WTC11 (cell line): Measurements from ENCODE around the gene MED15. TPM values are rescaled to one million over a fixed set of nuclear protein-coding genes. Genes with fewer than 3 reads are reported as not detected.

Experiments
- ATAC-seq: fragments of 200-7000 bp; cut with Tn5 transposase; 2 replicates; pipeline ENCODE4 v1.10.0; 2021; ENCODE audit warnings: mild to moderate bottlenecking, moderate library complexity
- CTCF ChIA-PET: fragments of 300-600 bp; sonication (Branson Sonifier 250); formaldehyde crosslinking; loops from one replicate; lab custom pipeline; 2021; ENCODE audit warnings: antibody characterized with exemption; lab: Charles Lee
- POLR2A ChIA-PET: fragments of 350-600 bp; sonication (Branson Sonifier 250); formaldehyde crosslinking; loops from one replicate; lab custom pipeline; 2021; ENCODE audit warnings: antibody characterized with exemption; lab: Charles Lee
- DNase-seq: peaks from one replicate; pipeline ENCODE4 v3.0.0; 2021; ENCODE audit warnings: low spot score
- H3K27ac Mint-ChIP-seq: 2 replicates; pipeline ENCODE4 v1.8.0; 2021; ENCODE audit warnings: mixed read lengths
- H3K27me3 Mint-ChIP-seq: 2 replicates; pipeline ENCODE4 v1.8.0; 2021; ENCODE audit warnings: low read depth, mild to moderate bottlenecking, moderate library complexity, mixed read lengths
- H3K36me3 Mint-ChIP-seq: 2 replicates; pipeline ENCODE4 v1.8.0; 2021; ENCODE audit warnings: mixed read lengths
- H3K4me1 Mint-ChIP-seq: 2 replicates; pipeline ENCODE4 v1.8.0; 2022; ENCODE audit warnings: mixed read lengths
- H3K4me3 Mint-ChIP-seq: 2 replicates; pipeline ENCODE4 v1.8.0; 2021; ENCODE audit warnings: mild to moderate bottlenecking, moderate library complexity, mixed read lengths
- H3K9me3 Mint-ChIP-seq: 2 replicates; pipeline ENCODE4 v1.8.0; 2021; ENCODE audit warnings: mixed read lengths
- AFF4 ChIP-seq: sonication (generic); formaldehyde crosslinking; IDR thresholded peaks from 2 replicates; pipeline ENCODE4 v1.8.1; 2023; ENCODE audit warnings: mild to moderate bottlenecking, missing genetic modification reagents, borderline replicate concordance
- ATF3 ChIP-seq: sonication (generic); formaldehyde crosslinking; conservative IDR thresholded peaks from 2 replicates; pipeline ENCODE4 v1.8.1; 2022; ENCODE audit warnings: mild to moderate bottlenecking, missing genetic modification reagents
- ATF6 ChIP-seq: sonication (generic); formaldehyde crosslinking; IDR thresholded peaks from 2 replicates; pipeline ENCODE4 v1.8.1; 2023; ENCODE audit warnings: mild to moderate bottlenecking, missing genetic modification reagents
- CBFB ChIP-seq: sonication (generic); formaldehyde crosslinking; IDR thresholded peaks from 2 replicates; pipeline ENCODE4 v1.8.1; 2022; ENCODE audit warnings: mild to moderate bottlenecking, low read depth, missing genetic modification reagents
- HMGA2 ChIP-seq: fragments of 250-450 bp; sonication (Bioruptor Pico); IDR thresholded peaks from 2 replicates; pipeline ENCODE4 v1.4.0; 2021; ENCODE audit warnings: mild to moderate bottlenecking, moderate library complexity
- HMGXB4 ChIP-seq: sonication (generic); formaldehyde crosslinking; IDR thresholded peaks from 2 replicates; pipeline ENCODE4 v1.8.1; 2023; ENCODE audit warnings: mild to moderate bottlenecking, moderate library complexity, missing genetic modification reagents
- IRF2 ChIP-seq: sonication (generic); formaldehyde crosslinking; IDR thresholded peaks from 2 replicates; pipeline ENCODE4 v1.8.0; 2022; ENCODE audit warnings: low read depth, missing genetic modification reagents, borderline replicate concordance
- KAT7 ChIP-seq: sonication (generic); formaldehyde crosslinking; IDR thresholded peaks from 2 replicates; pipeline ENCODE4 v1.8.1; 2023; ENCODE audit warnings: missing genetic modification reagents, mild to moderate bottlenecking, borderline replicate concordance
- SMAD4 ChIP-seq: sonication (generic); formaldehyde crosslinking; IDR thresholded peaks from 2 replicates; pipeline ENCODE4 v1.8.0; 2022; ENCODE audit warnings: mild to moderate bottlenecking, missing genetic modification reagents
- TEAD1 ChIP-seq: sonication (generic); formaldehyde crosslinking; IDR thresholded peaks from 2 replicates; pipeline ENCODE4 v1.8.0; 2022; ENCODE audit warnings: mild to moderate bottlenecking, missing genetic modification reagents
- TEAD4 ChIP-seq: sonication (generic); formaldehyde crosslinking; IDR thresholded peaks from 2 replicates; pipeline ENCODE4 v1.8.0; 2022; ENCODE audit warnings: mild to moderate bottlenecking, missing genetic modification reagents
- USF2 ChIP-seq: sonication (generic); formaldehyde crosslinking; IDR thresholded peaks from 2 replicates; pipeline ENCODE4 v1.8.1; 2023; ENCODE audit warnings: mild to moderate bottlenecking, missing genetic modification reagents, moderate library complexity
- ZNF121 ChIP-seq: sonication (generic); formaldehyde crosslinking; IDR thresholded peaks from 2 replicates; pipeline ENCODE4 v1.8.0; 2023; ENCODE audit warnings: missing genetic modification reagents
- ZNF317 ChIP-seq: sonication (generic); formaldehyde crosslinking; IDR thresholded peaks from 2 replicates; pipeline ENCODE4 v1.8.1; 2023; ENCODE audit warnings: low read depth, mild to moderate bottlenecking, moderate library complexity, missing genetic modification reagents, borderline replicate concordance
- total RNA-seq: library from RNA; stranded (reverse); gene quantifications from 3 replicates; pipeline ENCODE4 v1.2.3, GENCODE V29; 2021

Gene MED15
- total RNA-seq, 1 experiment from 2014 or later, result 67.7 TPM

- ChIA-PET CTCF (no interaction called here), POLR2A (no interaction called here)
- ATAC-seq, result no peak
- no peaks in the 10 kb centered on the region for H3K36me3 Mint-ChIP-seq
- no peak for TF ChIP-seq ZNF121 (CRISPR knock-in tag)
- TF ChIP-seq SMAD4 (CRISPR knock-in tag), result no peak
- no peak for TF ChIP-seq IRF2 (CRISPR knock-in tag)
- TF ChIP-seq USF2 (CRISPR knock-in tag), result no peak
- no peak for TF ChIP-seq HMGXB4 (CRISPR knock-in tag)
- TF ChIP-seq TEAD1 (CRISPR knock-in tag), result no peak
- no peak for TF ChIP-seq KAT7 (CRISPR knock-in tag)
- no peak for TF ChIP-seq ATF3 (CRISPR knock-in tag)
- TF ChIP-seq ATF6 (CRISPR knock-in tag), result no peak
- TF ChIP-seq AFF4 (CRISPR knock-in tag), result no peak
- H3K27me3 Mint-ChIP-seq, result no peaks in the 10 kb centered on the region
- no peak for DNase-seq
- no peak overlapping the region for H3K4me3 Mint-ChIP-seq
- H3K9me3 Mint-ChIP-seq, result no peaks in the 10 kb centered on the region
- no peak overlapping the region for H3K27ac Mint-ChIP-seq
- H3K4me1 Mint-ChIP-seq, result peaks cover 5% of the 10 kb centered on the region; the same call in 1 of the 2 replicates
Observed at GRCh38 chr22:20595461-20595860, 88.1 kb downstream of the MED15 start.

- POLR2A ChIA-PET, result no interaction called here
- DNase-seq (no peak), ATAC-seq (no peak)
- H3K4me3 Mint-ChIP-seq, result no peak overlapping the region
- H3K4me1 Mint-ChIP-seq, result no peaks in the 10 kb centered on the region
- H3K9me3 Mint-ChIP-seq, result no peaks in the 10 kb centered on the region
- H3K36me3 Mint-ChIP-seq, result no peaks in the 10 kb centered on the region
- no peak overlapping the region for H3K27ac Mint-ChIP-seq
- H3K27me3 Mint-ChIP-seq, result no peaks in the 10 kb centered on the region
- TF ChIP-seq HMGXB4 (CRISPR knock-in tag), result no peak
- no peak for TF ChIP-seq TEAD4 (CRISPR knock-in tag)
- no peak for TF ChIP-seq ZNF317 (CRISPR knock-in tag)
- no peak for TF ChIP-seq HMGA2
- no peak for TF ChIP-seq CBFB (CRISPR knock-in tag)
- CTCF ChIA-PET, result interaction anchor here (0.7 kb wide), 1 partner anchor 399 kb away, joined by 3 read pairs; no protein-coding TSS in a partner anchor
Observed at GRCh38 chr22:20599117-20599516, 91.7 kb downstream of the MED15 start.
